Measurements from ENCODE around the gene PRR23C.

PRR23C gene

DNA sequence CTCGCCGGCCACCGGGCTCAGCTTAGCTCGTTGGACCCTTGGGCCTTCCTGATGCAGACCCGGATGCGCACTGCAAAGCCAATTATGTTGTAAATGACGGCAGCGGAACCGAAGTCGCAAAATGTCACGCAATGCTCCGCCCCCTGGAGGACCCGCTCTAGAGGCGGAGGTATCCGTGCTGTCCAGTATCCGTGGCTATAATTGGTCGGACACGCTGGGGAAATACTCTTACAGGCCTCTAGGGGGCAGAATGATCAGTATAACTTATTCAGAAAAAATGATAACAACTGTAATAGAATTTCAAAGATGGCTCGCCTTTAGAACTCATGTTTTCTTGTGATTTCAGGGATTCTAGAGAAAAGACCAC is 23.8 kb downstream of the PRR23C start, which contains the start of gene PRR23B:
PRR23B (minus strand) TSS at position 59 of the 367 bp plus-strand sequence. CDS start 265 bp downstream, outside the sequence.
- H3K4me1 Mint-ChIP-seq (ENCODE audit: low read depth) = no peaks in the 10 kb centered on the region

DNA sequence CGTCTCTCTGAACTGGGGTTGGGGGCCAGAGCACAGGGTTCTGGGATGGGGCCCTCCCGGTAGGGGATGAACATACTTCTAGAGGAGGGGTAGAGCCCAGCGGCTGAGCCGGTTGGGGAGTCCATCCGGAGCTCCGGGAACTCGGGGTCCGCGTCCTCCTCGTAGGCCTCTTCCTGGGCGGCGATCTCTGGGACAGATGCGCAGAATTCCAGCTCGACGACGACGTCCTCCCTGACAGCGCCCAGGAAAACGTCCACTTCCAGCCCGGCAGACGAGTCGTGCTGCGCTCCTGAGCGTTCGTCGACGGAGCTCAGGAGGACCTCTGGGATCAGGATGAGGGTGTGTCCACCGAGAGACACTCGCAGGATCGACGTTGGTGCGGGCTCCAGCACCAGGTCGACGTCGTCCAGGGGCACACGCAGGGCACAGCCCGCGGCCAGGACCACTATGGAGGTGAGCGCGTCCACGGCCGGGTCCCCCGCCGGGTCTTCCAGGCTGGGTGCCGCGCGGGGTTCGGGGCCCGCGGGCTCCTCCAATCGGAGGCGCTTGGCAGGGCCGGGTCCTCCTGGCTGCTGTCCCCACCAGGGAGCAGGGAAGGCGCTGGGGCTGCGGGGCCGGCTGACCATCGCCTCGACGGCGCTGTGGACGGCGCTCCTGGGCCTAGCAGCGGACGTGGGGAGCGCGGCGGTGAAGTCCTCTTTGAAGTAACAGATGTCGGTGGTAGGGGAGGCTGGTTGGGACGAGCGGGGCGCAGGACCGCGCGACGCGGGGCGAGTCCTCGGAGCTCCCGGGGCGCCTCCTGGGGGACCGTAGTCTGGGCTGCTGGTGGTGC is 24.4 kb downstream of the PRR23C start:
- H3K9me3 Mint-ChIP-seq = peaks cover 4% of the 10 kb centered on the region

More for the DNA sequence above, 23.8 kb downstream of the PRR23C start, which contains the start of gene PRR23B:
- Mint-ChIP-seq H3K9me3 (peaks cover 4% of the 10 kb centered on the region), H3K27me3 (peaks cover 6% of the 10 kb centered on the region), H3K4me3 (no peak within 1 kb of the TSS), H3K27ac (no peak within 1 kb of the TSS), H3K36me3 (ENCODE audit: low read depth) (no peaks in the 10 kb centered on the region)

DNA sequence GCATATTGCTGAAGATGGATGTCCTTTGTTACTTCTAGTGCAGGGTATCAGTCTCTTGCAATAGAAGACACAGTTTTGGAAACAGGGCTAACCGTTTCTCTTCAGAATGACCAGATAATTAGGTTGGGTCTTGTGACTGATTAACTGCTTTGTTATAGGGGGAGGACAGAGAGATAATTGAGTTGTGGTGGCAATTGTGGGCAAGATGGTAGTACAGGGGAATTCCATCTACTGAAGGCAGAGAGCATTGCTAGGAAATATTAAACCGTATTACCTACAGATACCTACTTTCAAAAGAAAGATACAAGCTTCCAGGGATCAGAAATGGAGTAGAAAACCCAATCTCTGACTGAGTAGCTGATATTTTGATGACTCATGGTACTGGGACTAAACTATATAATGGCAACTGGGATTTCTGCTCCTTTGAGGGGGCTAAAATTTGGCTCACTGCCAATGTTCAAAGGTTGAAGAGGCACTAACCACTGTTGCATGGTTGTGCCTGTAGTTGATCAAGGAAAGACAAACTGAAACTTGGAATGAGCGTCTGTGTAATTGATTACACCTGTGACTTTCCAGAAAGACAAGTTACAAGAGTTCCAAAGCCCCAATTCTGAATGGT is 28.2 kb downstream of the PRR23C start:
- H3K4me1 Mint-ChIP-seq (ENCODE audit: low read depth) = no peaks in the 10 kb centered on the region
- no peak overlapping the region for H3K27ac Mint-ChIP-seq
- peaks cover 10% of the 10 kb centered on the region for H3K27me3 Mint-ChIP-seq
- H3K4me3 Mint-ChIP-seq = no peak overlapping the region
- H3K36me3 Mint-ChIP-seq (ENCODE audit: low read depth) = no peaks in the 10 kb centered on the region
- peaks cover 9% of the 10 kb centered on the region for H3K9me3 Mint-ChIP-seq

More for the DNA sequence above, 24.4 kb downstream of the PRR23C start:
- peaks cover 6% of the 10 kb centered on the region for H3K27me3 Mint-ChIP-seq
- no peaks in the 10 kb centered on the region for H3K4me1 Mint-ChIP-seq (ENCODE audit: low read depth)
- H3K4me3 Mint-ChIP-seq = no peak overlapping the region
- H3K36me3 Mint-ChIP-seq (ENCODE audit: low read depth) = no peaks in the 10 kb centered on the region
- no peak overlapping the region for H3K27ac Mint-ChIP-seq

DNA sequence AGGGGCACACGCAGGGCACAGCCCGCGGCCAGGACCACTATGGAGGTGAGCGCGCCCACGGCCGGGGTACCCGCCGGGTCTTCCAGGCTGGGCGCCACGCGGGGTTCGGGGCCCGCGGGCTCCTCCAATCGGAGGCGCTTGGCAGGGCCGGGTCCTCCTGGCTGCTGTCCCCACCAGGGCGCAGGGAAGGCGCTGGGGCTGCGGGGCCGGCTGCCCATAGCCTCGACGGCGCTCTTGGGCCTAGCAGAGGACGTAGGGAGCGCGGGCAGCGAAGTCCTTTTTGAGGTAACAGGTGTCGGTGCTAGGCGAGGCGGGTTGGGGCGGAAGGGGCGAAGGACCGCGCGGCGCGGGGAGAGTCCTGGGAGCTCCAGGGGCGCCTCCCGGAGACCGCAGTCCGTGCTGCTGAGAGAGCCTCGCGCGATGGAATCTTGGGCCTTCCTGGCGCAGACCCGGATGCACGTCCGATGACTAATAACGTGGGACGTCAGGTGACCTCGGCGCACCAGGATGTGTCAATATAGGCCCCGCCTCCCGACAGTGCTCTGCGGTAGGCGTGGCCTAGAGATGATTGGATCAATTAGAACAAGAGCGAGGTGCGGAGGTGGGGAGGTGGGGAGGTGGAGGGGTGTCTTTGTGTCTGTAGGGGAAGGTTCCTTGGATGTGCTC is 38.5 kb downstream of the PRR23C start, which contains the start of gene PRR23A:
PRR23A (minus strand) TSS at position 218 of the 666 bp plus-strand sequence; CDS start at position 218, 0 bp downstream.
- no peaks in the 10 kb centered on the region for H3K4me1 Mint-ChIP-seq (ENCODE audit: low read depth)
- no peak within 1 kb of the TSS for H3K27ac Mint-ChIP-seq
- no peaks in the 10 kb centered on the region for H3K36me3 Mint-ChIP-seq (ENCODE audit: low read depth)
- peaks cover 18% of the 10 kb centered on the region for H3K9me3 Mint-ChIP-seq
- peaks cover 12% of the 10 kb centered on the region for H3K27me3 Mint-ChIP-seq
- H3K4me3 Mint-ChIP-seq = no peak within 1 kb of the TSS

DNA sequence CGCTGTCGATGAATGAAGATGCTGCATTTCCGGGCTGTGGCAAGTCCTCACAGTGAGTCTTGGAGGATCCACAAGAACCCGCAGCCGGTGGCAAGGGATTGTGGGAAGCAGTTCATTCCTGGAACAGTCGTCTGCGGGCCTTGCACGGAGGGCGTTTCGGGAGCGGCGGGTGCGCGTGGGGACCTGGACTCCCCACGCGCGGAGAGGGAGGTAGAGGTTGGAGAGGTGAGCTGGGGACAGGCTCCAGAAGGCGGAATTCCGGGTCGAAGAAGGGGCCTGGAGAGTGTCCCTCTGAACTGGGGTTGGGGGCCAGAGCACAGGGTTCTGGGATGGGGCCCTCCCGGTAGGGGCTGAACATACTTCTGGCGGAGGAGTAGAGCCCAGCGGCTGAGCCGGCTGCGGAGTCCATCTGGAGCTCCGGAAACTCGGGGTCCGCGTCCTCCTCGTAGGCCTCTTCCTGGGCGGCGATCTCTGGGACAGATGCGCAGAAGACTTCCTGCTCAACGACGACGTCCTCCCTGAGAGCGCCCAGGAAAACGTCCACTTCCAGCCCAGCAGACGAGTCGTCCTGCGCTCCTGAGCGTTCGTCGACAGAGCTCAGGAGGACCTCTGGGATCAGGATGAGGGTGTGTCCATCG is 39.2 kb downstream of the PRR23C start:
- Mint-ChIP-seq H3K9me3 (peaks cover 22% of the 10 kb centered on the region), H3K4me1 (ENCODE audit: low read depth) (no peaks in the 10 kb centered on the region), H3K4me3 (no peak overlapping the region), H3K27ac (no peak overlapping the region), H3K36me3 (ENCODE audit: low read depth) (no peaks in the 10 kb centered on the region), H3K27me3 (peaks cover 16% of the 10 kb centered on the region)

DNA sequence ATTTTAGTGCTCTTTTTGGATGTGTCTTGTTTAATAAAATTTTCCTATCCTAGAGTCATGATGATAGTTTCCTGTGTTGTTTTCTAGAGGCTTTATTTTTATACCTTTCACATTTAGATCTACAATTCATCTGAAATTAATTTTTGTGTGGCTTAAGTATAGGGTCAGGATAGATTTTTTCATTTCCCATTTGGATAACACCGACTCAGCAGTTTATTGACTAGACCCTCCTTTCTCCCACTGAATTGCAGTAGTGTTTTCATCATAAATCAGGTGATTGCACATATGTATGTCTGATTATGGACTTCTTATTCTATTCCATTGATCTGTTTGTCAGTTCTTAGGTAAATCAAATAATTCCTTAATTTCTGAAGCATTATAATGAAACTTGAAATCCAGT is 49.0 kb downstream of the PRR23C start:
- H3K36me3 Mint-ChIP-seq (ENCODE audit: low read depth) = no peaks in the 10 kb centered on the region
- no peak overlapping the region for H3K4me3 Mint-ChIP-seq
- H3K27ac Mint-ChIP-seq = no peak overlapping the region
- H3K4me1 Mint-ChIP-seq (ENCODE audit: low read depth) = no peaks in the 10 kb centered on the region
- H3K27me3 Mint-ChIP-seq = peaks cover 17% of the 10 kb centered on the region
- H3K9me3 Mint-ChIP-seq = no peaks in the 10 kb centered on the region

All from stimulated activated naive CD8-positive, alpha-beta T cell treated with anti-CD3 and anti-CD28 coated beads, Interleukin-15, Interleukin-2, amounts not matched to agents 100 ng/mL and 50 ng/mL, for 24 hours (primary cell).